ENCODE results near the gene ZXDC. TPM values are rescaled to one million over a fixed set of nuclear protein-coding genes. Genes with fewer than 3 reads are reported as not detected.

The ZXDC gene
- total and polyA plus RNA-seq, 2 donors (not counting 3 experiments of a cell fraction or from before 2014, with no cell fraction given) = 15.2 to 22.6 TPM

- Histone ChIP-seq H4K20me1 (replicated peaks; ENCODE audit: control insufficient read depth, extremely low read depth, insufficient read depth, low read length) (no peaks in the 10 kb centered on the region), H3K79me2 (ENCODE audit: control insufficient read depth, insufficient read depth, low read length) (no peaks in the 10 kb centered on the region), H3K27ac (ENCODE audit: insufficient read depth, low read depth, low read length) (no peak overlapping the region), H3K4me1 (ENCODE audit: control insufficient read depth, extremely low read depth, insufficient read depth, low read length) (no peaks in the 10 kb centered on the region), H3K9me3 (replicated peaks; ENCODE audit: control insufficient read depth, insufficient read depth, low read length) (no peaks in the 10 kb centered on the region), H2AFZ (ENCODE audit: low read depth, low read length) (no peak overlapping the region), H3K9me1 (replicated peaks; ENCODE audit: control insufficient read depth, extremely low read depth, insufficient read depth, low read length) (no peaks in the 10 kb centered on the region), H3K9ac (replicated peaks; ENCODE audit: extremely low read depth, insufficient read depth, low read length) (no peak overlapping the region), H3K36me3 (ENCODE audit: control insufficient read depth in 2 of 2, extremely low read depth in 1 of 2, insufficient read depth in 2 of 2, low read length in 2 of 2) (no peaks in the 10 kb centered on the region), H3K27me3 (ENCODE audit: control insufficient read depth in 2 of 2, insufficient read depth in 2 of 2, low read length in 2 of 2) (no peaks in the 10 kb centered on the region), H3K4me3 (replicated peaks in 1 of 3; ENCODE audit: insufficient read depth in 1 of 3, low read depth in 1 of 3, low read length in 3 of 3) (no peak overlapping the region), H3K4me2 (ENCODE audit: insufficient read depth, low read length) (no peak overlapping the region)
- no peak for DNase-seq (ENCODE audit: low read depth, low spot score)
- no peak for TF ChIP-seq GATA2 (IDR thresholded peaks at IDR 0.05; ENCODE audit: insufficient read depth, insufficient read length, low read depth, low read length)
- no peak for TF ChIP-seq EZH2 (IDR thresholded peaks at IDR 0.05; ENCODE audit: borderline replicate concordance, low read depth, low read length, severe bottlenecking)
- TF ChIP-seq FOS (IDR thresholded peaks at IDR 0.05; ENCODE audit: borderline replicate concordance, insufficient read depth, low read length) = no peak
- TF ChIP-seq POLR2AphosphoS5 (IDR thresholded peaks at IDR 0.05; ENCODE audit: insufficient read depth, low read depth, low read length) = no peak
- TF ChIP-seq, protein P1, sequence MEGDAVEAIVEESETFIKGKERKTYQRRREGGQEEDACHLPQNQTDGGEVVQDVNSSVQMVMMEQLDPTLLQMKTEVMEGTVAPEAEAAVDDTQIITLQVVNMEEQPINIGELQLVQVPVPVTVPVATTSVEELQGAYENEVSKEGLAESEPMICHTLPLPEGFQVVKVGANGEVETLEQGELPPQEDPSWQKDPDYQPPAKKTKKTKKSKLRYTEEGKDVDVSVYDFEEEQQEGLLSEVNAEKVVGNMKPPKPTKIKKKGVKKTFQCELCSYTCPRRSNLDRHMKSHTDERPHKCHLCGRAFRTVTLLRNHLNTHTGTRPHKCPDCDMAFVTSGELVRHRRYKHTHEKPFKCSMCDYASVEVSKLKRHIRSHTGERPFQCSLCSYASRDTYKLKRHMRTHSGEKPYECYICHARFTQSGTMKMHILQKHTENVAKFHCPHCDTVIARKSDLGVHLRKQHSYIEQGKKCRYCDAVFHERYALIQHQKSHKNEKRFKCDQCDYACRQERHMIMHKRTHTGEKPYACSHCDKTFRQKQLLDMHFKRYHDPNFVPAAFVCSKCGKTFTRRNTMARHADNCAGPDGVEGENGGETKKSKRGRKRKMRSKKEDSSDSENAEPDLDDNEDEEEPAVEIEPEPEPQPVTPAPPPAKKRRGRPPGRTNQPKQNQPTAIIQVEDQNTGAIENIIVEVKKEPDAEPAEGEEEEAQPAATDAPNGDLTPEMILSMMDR (IDR thresholded peaks at IDR 0.05; ENCODE audit: extremely low read depth in 1 of 2, insufficient read depth in 1 of 2, low read depth in 1 of 2, low read length in 2 of 2) = no peak
- TF ChIP-seq MAX (IDR thresholded peaks at IDR 0.05; ENCODE audit: insufficient read depth, insufficient read length) = no peak
- CTCF ChIA-PET = no interaction called here
- POLR2A ChIA-PET = no interaction called here
- no TSS peak for BruUV-seq (replicated peaks)
- FAIRE-seq = no peak
- dilution Hi-C loops (cut with MboI; ENCODE audit: extremely low pct_ligation_motif_present, low sequenced_read_pairs) = no loop called here
- intact Hi-C loops (cut with micrococcal nuclease) = no loop called here
These were observed 54.0 kb downstream of the ZXDC start for GRCh38 chr3:126421573-126422119.

All from endothelial cell of umbilical vein (primary cell).